ENCODE results near the gene TFAP2C. TPM values are rescaled to one million over a fixed set of nuclear protein-coding genes. Genes with fewer than 3 reads are reported as not detected.

The TFAP2C gene
- total and polyA plus RNA-seq, 12 donors: 0.16 to 1.2 (median 0.44) TPM; not detected in 1

- 87 to 91% (median 91%) methylated on average over 7 of the region's 7 CpGs for WGBS, 4 donors
- no peak overlapping the region for H3K4me3 ChIP-seq
- TF ChIP-seq, protein P1, sequence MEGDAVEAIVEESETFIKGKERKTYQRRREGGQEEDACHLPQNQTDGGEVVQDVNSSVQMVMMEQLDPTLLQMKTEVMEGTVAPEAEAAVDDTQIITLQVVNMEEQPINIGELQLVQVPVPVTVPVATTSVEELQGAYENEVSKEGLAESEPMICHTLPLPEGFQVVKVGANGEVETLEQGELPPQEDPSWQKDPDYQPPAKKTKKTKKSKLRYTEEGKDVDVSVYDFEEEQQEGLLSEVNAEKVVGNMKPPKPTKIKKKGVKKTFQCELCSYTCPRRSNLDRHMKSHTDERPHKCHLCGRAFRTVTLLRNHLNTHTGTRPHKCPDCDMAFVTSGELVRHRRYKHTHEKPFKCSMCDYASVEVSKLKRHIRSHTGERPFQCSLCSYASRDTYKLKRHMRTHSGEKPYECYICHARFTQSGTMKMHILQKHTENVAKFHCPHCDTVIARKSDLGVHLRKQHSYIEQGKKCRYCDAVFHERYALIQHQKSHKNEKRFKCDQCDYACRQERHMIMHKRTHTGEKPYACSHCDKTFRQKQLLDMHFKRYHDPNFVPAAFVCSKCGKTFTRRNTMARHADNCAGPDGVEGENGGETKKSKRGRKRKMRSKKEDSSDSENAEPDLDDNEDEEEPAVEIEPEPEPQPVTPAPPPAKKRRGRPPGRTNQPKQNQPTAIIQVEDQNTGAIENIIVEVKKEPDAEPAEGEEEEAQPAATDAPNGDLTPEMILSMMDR (IDR thresholded peaks at IDR 0.05): no peak
- TF ChIP-seq POLR2A (IDR thresholded peaks at IDR 0.05): no peak
- H3K36me3 ChIP-seq (replicated peaks in 1 of 2): no peaks in the 10 kb centered on the region
- no peaks in the 10 kb centered on the region for H3K9me3 ChIP-seq (replicated peaks in 1 of 3)
- no peak overlapping the region for H3K27ac ChIP-seq
- H3K4me1 ChIP-seq (replicated peaks in 1 of 2): no peaks in the 10 kb centered on the region
- intact Hi-C loops (cut with DNase I): no loop called here
- peaks cover 3% of the 10 kb centered on the region for H3K27me3 ChIP-seq
- DNase-seq: no peak
Measured at GRCh38 chr20:56687061-56687460, 58.0 kb downstream of the TFAP2C start.

GRCh38 chr20:56688106-56688505, 59.0 kb downstream of the TFAP2C start:
- intact Hi-C loops (cut with DNase I): no loop called here
- 76 to 87% (median 80%) methylated on average over 6 of the region's 6 CpGs for WGBS, 4 donors
- no peak overlapping the region for H3K4me3 ChIP-seq
- DNase-seq: no peak
- no peak overlapping the region for H3K27ac ChIP-seq
- H3K4me1 ChIP-seq (replicated peaks in 1 of 2): no peaks in the 10 kb centered on the region
- H3K9me3 ChIP-seq (replicated peaks in 1 of 3): no peaks in the 10 kb centered on the region
- TF ChIP-seq, protein P1 (IDR thresholded peaks at IDR 0.05): no peak
- no peak for TF ChIP-seq POLR2A (IDR thresholded peaks at IDR 0.05)
- H3K27me3 ChIP-seq: peaks cover 3% of the 10 kb centered on the region
- H3K36me3 ChIP-seq (replicated peaks in 1 of 2): no peaks in the 10 kb centered on the region

Small RNAs within 50 kb of the gene (small RNA-seq; reads per million reads assigned to genes)
- gene RN7SL170P: 0 reads per million in 2 donors
- gene RNU6-1146P: 0 reads per million in 2 donors

Other genes with a start within 250 kb of the TFAP2C start
- 10 to 100 TPM in 1 of 9 donors, 1 to 10 TPM in 8; 1.4 to 56.6 (median 3.1) TPM for gene AURKA, start 237.1 kb upstream of the TFAP2C start, total RNA-seq
- 1 to 10 TPM; 1.1 to 5.8 (median 1.3) TPM for gene AURKA, start 237.1 kb upstream of the TFAP2C start, polyA plus RNA-seq
- gene CSTF1, start 236.7 kb upstream of the TFAP2C start, total RNA-seq: 10 to 100 TPM; 28.7 to 53.1 (median 33.5) TPM
- gene CSTF1, start 236.7 kb upstream of the TFAP2C start, polyA plus RNA-seq: 10 to 100 TPM in 1 of 3 donors, 1 to 10 TPM in 2; 5.1 to 48.3 (median 8.2) TPM
- gene CASS4, start 217.0 kb upstream of the TFAP2C start, total RNA-seq: 1 to 10 TPM in 7 of 9 donors, under 1 TPM in 2; 0.78 to 4.7 (median 1.4) TPM
- under 1 TPM; 0.37 to 0.97 (median 0.73) TPM for gene CASS4, start 217.0 kb upstream of the TFAP2C start, polyA plus RNA-seq
- 100 to 1,000 TPM in 3 of 9 donors, 10 to 100 TPM in 6; 68.9 to 115 (median 95.7) TPM for gene RTF2, start 160.7 kb upstream of the TFAP2C start, total RNA-seq
- 100 to 1,000 TPM in 1 of 3 donors, 10 to 100 TPM in 2; 48.8 to 156 (median 75.9) TPM for gene RTF2, start 160.7 kb upstream of the TFAP2C start, polyA plus RNA-seq
- gene FAM209A, start 104.6 kb upstream of the TFAP2C start, total RNA-seq: under 1 TPM in 2 of 9 donors, not detected in 7; 0.22 to 0.28 TPM
- 1 to 10 TPM in 1 of 3 donors, under 1 TPM in 1, not detected in 1; 0.40 to 1.3 TPM for gene FAM209A, start 104.6 kb upstream of the TFAP2C start, polyA plus RNA-seq
- under 1 TPM in 2 of 9 donors, not detected in 7; 0.17 to 0.43 TPM for gene FAM209B, start 96.1 kb upstream of the TFAP2C start, total RNA-seq
- under 1 TPM in 2 of 3 donors, not detected in 1; 0.54 to 0.80 TPM for gene FAM209B, start 96.1 kb upstream of the TFAP2C start, polyA plus RNA-seq